DMS153 treated with DMSO at 0.1 percent for 48 hours (cell line): ENCODE data around the gene PIEZO2.

ENCODE experiments used
- DNase-seq: peaks from one replicate; lab custom pipeline; 2025; ENCODE audit not compliant: unreplicated experiment; lab: John Stamatoyannopoulos, UW

PIEZO2 gene

DNA sequence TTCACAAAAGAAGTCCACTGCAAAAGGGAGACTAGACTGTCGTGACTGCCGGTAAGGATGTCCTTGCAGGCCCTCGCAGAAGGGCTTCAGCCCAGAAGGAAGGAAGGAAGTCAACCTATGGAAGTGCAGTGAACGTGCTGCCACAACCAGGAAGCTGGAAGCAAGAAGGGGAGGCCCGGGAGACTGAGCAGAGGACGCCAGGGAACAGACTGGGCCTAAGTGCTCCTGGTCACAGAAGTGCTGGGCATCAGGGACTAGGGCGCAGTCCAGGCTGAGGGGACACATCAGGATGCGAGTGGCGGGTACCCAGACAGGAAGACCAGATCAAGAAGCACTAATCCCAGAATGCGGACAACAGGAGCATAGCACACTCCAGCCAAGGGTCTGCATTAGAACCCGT is 78.8 kb downstream of the PIEZO2 start:
- no peak for DNase-seq

DNA sequence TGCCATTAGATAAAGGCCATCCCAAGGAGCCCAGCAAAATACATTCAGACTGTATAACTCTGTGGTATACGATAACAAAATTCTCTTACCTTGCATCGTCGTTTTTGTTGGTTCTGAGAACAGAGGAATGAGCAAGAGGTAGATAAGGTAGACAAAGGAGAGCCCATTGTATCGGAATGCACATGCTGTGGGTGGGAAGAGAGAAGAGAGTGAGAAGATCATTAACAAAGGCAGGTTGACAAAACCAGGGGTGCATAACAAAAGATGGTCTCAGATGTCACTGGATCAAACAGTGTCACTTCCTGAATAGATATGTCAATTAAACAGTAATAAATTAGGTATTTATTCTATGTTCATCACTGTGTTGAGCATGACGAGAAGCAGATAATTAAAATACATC is 83.3 kb downstream of the PIEZO2 start:
- DNase-seq = no peak

- DNase-seq = no peak
Measured at GRCh38 chr18:11064727-11065460, 84.5 kb downstream of the PIEZO2 start.

DNA sequence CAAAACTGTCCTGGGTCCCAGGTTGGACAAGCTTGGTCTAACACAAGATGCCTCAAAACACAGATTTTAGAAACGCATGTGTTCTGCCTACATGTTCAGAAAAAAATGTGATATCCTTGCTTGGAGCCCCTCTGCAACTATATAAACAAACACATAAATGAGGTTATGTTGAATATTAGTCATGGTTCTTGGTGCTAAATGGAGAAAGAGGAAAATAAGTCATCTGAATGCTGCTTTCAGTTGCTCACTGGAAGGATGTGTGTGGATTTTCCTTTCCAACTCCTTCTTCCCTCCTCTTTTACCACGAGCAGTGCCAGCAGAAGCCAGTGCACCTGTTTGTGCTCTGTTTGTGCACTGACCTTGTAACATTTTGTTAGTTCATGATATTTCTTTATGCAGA is 85.3 kb downstream of the PIEZO2 start:
- DNase-seq = no peak

DNA sequence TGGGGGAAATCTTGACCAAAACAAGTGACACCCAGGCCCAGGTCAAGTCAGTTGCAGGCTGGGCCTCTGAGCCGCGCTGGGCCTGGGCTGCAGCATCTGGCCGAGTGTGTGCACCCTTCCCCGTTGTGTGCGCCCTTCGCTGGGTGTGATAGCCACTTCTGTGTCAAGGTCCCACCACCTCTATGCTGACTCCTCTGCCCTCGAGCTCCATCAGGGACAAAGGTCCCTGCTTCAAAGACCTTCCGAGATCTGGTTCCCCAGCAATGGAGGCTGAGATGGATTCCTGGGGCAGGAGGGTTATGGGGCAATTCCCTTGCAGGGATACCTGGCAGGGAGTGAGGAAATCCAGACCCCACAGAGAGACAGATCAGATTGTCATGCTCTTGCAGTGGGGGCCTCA is 93.6 kb downstream of the PIEZO2 start:
- no peak for DNase-seq

DNA sequence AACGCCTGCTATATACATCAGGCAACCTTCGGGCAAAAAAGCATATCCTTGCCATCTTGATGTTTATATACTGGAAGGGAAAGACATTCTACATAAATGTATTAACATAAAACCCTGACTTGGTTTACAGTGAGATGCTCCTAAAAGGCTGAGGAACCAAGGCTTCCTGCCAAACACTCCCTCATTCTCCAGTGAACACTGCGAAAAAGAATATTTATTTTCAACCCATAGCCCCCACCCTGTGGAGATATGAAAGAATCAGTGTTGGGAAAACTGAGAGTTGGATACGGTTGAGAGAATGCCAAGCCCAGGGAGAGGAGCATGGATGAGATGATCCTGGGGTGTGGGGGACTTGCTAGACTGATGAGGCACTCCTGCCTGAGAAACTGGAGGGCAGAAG is 94.9 kb downstream of the PIEZO2 start:
- no peak for DNase-seq

DNA sequence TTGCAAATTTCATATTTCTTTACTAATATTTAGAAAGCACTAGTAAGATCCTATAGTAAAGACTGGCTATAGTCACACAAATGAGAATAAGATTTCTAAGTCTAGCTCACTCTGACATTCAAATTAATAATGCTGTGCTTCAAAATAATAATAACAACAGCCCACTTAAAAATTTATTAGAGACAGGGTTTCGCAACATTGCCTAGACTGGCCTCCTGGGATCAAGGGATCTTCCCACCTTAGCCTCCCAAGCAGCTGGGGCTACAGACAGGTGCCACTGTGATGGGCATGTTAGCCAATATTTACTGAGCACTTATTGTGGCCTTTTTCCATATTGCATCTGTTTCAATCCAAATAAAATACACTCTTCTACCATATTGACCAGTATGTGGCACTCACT is 96.1 kb downstream of the PIEZO2 start:
- no peak for DNase-seq

DNA sequence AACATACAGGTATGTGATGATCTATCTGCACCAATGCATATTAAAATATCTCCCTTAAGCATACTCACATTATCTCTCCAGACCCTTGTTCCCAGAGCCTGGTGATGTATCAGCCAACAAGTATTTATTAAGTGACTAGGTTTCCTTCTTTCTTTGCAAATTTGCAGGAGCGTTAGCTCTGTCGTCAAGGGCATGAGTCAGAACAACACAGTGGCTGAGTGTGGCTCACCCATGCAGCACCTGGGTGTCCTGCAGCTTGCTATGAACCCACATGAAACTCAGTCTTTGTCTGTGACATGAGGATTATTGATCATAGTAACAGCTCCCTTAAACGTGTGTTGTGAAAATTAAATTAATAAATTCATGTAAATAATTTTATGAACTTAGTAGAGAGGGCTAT is 96.6 kb downstream of the PIEZO2 start:
- no peak for DNase-seq

- DNase-seq = no peak
Measured at GRCh38 chr18:11051462-11051861, 97.9 kb downstream of the PIEZO2 start.

DNA sequence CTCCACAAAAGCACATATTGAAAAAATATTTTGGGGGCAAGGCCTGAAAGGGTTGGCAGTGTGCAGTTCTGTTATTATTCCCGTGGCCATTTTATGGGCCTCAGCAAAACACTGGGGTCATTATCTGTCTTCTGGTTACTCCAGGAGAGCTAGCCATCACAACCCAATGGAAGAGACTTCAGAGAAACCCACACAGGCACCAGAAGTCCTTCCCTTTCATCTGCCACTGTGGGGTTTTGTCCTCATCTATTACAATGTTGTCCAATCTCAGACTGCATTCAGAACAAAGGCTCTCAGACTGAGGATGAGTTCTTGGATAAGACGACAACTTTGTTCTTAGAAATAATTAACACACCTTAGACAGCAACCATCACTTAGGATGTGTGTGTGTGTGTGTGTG is 98.4 kb downstream of the PIEZO2 start:
- no peak for DNase-seq

DNA sequence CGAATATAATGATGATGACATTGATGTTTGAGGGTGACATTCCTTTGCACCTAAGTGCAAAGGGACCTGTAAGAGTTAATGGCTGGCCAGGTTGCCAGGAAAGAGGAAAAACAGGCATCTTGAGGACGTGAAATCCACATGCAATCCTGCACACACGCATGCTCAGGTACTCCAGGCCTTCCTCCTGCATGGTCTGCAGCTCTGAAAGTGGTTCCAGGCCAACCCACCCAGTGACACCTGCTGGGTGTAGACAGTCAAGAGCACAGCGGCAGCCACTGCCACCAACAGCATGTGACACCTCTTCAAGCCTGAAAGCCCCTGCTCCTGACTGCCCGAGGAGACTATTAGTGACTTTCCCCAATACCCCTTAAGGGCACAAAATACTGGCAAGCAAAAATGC is 101.6 kb downstream of the PIEZO2 start:
- DNase-seq = no peak

DNA sequence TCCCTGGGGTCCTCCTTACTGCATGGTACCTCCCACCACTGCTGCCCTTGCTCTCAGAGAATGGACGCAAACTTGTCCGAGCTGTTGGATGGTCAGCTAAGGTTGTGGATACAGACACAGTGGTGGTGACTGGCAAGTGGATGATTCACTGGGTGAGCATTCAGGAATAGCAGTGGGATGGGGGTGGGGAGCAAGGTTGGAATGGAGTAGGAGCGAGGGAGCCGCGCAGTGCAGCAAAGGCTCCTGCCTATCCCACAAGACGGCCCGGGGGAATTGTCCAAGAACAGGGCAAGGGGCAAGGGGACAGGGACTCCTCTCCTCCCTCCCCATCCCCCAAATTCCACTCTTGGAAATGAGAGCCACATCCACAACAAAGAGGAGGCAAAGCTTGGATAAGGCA is 102.2 kb downstream of the PIEZO2 start:
- no peak for DNase-seq

- no peak for DNase-seq
Measured at GRCh38 chr18:11046140-11046539, 103.2 kb downstream of the PIEZO2 start.

GRCh38 chr18:11043694-11044093 is 105.7 kb downstream of the PIEZO2 start:
- no peak for DNase-seq

DNA sequence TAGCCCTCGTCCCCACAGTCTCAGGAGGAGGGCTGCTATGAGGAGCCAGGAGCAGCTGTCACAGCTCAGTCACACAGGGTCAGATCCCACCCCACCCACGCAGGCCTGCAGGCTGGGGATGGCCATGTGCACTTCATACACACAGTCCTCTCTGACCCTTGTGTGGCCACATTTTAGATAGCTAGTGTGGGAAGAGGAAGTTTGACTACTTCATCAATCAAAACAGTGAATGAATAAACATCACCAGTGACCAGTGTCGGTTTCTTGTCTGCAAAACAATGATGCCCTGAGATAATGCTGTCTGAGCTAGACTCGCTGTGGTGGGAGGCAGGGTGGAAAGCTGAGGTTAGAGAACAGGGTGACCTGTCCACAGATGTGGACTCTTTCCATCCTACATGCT is 107.1 kb downstream of the PIEZO2 start:
- no peak for DNase-seq

DNA sequence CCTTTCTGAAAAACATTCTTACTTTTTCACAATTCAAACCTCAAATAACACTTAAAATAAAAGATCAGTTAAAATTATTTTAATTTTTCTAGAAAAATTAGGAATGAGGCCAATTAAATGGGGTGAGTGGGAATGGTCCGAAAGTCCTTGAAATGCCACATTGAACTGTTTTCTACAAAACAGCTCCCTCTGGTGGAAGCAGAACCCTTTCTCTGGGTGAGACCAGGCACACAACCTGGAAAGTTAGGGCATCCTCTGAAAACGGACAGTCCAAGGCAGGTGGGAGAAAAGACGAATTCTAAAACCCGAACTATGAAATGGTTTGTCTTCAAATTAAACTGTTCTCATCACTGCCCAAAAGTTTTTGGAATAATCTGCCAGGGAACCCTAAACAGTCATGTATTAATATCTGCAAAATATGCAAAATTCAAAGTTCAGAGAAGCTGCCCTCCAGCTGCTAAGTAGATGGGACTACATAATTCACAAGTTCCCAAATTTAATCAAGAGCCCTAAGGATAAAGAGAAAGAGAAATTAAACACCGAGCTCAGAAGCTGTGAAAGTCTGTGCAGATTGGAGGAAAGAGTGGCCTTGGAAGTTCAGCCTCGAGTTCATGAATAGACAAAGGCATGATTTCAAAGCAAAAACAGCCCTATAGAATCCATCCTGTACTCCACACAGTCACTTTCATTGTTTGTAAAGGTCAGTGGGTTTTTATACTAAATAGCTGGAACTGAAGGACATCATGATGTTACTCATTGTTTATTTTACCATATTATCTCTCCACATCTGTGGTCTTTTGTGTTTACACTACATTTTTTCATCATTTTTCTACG is 108.3 kb downstream of the PIEZO2 start:
- DNase-seq = no peak

DNA sequence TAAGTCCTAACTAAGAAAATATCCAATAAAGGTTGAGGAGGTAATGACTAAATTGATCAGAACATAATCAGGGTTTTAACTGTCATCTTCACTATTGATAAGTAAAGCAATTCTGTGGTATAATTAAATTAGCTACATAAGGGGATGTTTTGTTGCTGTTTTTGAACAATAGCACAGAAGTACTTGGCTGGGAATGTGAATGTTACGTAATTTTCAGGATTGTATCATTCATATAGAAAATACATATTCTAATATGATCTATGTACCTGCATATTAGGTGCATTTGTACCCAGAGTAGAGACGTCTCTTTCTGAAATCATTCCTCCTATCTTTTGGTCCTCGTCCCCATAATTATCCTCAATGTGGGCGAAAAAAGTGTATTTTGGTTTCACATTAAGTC is 109.0 kb downstream of the PIEZO2 start:
- no peak for DNase-seq

DNA sequence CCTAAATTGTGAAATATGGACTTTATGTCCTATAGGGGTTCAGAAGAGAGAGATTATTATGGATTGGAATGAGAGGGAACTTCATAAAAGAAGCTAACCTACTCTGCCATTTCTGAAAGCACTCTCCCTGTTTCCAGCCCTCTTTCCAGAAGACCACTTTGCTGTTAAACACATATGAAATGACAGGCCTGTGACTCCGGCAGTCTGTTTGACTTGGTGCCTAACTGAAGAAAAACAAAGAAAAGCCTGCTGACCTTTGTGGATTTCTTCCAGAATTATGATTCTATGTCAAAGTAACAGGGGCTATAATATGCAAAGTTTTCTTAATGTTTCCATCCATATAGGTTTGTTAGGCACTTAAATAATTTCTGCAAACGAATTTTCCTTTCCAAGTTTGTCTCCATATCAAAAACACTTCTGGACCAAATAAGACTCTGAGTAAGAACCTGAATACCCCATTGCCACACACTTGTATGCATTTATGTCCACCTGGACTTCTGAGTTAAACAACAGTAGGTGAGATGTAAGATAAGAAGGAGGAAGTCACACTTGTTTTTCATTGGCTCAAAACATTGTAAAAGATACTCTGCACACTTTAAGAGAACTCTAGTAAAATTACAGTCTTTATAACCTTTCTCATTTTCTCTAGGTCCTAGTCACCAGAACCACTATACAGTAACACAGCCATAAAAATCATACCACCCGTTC is 111.7 kb downstream of the PIEZO2 start:
- no peak for DNase-seq

DNA sequence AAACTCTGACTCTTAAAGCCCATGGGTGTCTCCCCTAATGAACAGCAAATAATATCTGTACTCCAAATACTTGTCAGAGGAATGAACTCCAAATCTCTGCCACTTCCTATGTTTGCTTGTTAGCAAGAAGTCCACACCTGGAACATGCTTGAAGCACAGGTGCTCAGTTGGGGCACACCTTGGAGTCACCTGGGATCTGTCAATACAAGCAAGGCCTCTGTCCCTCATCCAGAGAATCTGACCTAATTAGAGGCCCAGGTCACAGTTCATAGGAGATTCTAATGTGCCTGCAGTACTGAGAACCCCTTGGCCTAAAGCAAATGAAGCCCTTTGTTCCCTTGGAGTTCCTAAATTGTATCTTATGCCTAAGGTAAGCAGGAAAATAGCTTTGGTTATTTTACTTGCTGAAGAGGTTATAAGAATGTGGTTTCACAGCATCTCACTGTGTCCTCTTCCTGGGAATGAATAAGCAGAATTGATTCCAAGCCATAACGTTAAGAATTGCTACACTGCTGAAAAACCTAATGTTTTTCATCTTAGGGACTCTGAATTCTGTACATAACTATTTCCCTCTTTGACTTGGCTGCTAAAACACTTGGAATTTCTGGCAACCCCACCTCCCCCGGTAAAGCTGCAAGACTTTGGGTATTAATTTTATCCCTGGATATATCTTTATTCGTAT is 113.4 kb downstream of the PIEZO2 start:
- DNase-seq = no peak

DNA sequence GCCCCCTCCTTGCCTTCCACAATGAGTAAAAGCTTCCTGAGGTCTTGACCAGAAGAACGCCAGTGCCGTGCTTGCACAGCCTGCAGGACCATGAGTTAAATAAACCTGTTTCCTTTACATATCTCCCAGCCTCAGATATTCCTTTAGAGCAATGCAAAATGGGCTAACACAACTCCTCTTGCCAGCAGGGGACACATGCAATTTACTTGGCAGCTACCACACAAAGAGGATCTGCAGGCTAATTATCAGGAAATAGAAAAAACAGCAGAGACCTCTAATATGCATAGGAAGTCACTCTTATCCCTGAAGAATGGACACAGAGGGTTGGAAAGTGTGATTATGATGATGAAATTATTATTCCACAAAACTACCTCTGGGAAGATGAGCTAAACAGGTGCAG is 114.0 kb downstream of the PIEZO2 start:
- no peak for DNase-seq

GRCh38 chr18:11034884-11035283 is 114.5 kb downstream of the PIEZO2 start:
- no peak for DNase-seq
